Endothelial cell of umbilical vein (primary cell): ENCODE measurements around the gene GUCY1A1.

Experiments used
- EZH2 ChIP-seq: IDR thresholded peaks from 2 replicates; pipeline ENCODE4 v1.6.1; 2012; ENCODE audit warnings: borderline replicate concordance, low read depth, mild to moderate bottlenecking, moderate library complexity, low read length, inconsistent platforms; ENCODE audit not compliant: severe bottlenecking
- FOS ChIP-seq: IDR thresholded peaks from 2 replicates; pipeline ENCODE4 v1.6.1; 2011; ENCODE audit warnings: mild to moderate bottlenecking, low read length, moderate library complexity, borderline replicate concordance; ENCODE audit not compliant: insufficient read depth
- GATA2 ChIP-seq: IDR thresholded peaks from 2 replicates; pipeline ENCODE4 v1.7.0; 2011; ENCODE audit warnings: low read depth, mild to moderate bottlenecking, moderate library complexity, mixed read lengths, low read length; ENCODE audit not compliant: insufficient read length, insufficient read depth
- JUN ChIP-seq: IDR thresholded peaks from 2 replicates; pipeline ENCODE4 v1.6.1; 2011; ENCODE audit warnings: borderline replicate concordance, low read depth; ENCODE audit not compliant: insufficient read length, insufficient read depth
- MYC ChIP-seq: IDR thresholded peaks from one replicate; pipeline ENCODE4 v1.6.1; 2011; ENCODE audit warnings: mild to moderate bottlenecking, low read depth, low read length
- POLR2A ChIP-seq: IDR thresholded peaks from 2 replicates; pipeline ENCODE4 v1.6.1; 2012; ENCODE audit warnings: low read depth, mild to moderate bottlenecking, control low read depth, low read length
- POLR2AphosphoS5 ChIP-seq: IDR thresholded peaks from 2 replicates; pipeline ENCODE4 v1.6.1; 2012; ENCODE audit warnings: low read depth, mild to moderate bottlenecking, control low read depth, low read length, moderate library complexity; ENCODE audit not compliant: insufficient read depth
- TF ChIP-seq, protein P1 (sequence below), 2 donors: IDR thresholded peaks; 1 replicate in 1 of 2; 2 replicates in 1 of 2; pipeline ENCODE4 v1.5.1; 2011; ENCODE audit warnings: low read length in 2 of 2, mild to moderate bottlenecking in 2 of 2, moderate library complexity in 2 of 2, control low read depth in 1 of 2, inconsistent platforms in 1 of 2, low read depth in 1 of 2; ENCODE audit not compliant: insufficient read depth in 1 of 2; ENCODE audit errors: extremely low read depth in 1 of 2
- TF ChIP-seq, protein P2 (sequence below): IDR thresholded peaks from 2 replicates; pipeline ENCODE4 v1.6.1; 2011; ENCODE audit not compliant: insufficient read depth, insufficient read length

GRCh38 chr4:155713911-155714310 is 47.3 kb downstream of the GUCY1A1 start:
- TF ChIP-seq FOS, result no peak
- TF ChIP-seq, protein P1, sequence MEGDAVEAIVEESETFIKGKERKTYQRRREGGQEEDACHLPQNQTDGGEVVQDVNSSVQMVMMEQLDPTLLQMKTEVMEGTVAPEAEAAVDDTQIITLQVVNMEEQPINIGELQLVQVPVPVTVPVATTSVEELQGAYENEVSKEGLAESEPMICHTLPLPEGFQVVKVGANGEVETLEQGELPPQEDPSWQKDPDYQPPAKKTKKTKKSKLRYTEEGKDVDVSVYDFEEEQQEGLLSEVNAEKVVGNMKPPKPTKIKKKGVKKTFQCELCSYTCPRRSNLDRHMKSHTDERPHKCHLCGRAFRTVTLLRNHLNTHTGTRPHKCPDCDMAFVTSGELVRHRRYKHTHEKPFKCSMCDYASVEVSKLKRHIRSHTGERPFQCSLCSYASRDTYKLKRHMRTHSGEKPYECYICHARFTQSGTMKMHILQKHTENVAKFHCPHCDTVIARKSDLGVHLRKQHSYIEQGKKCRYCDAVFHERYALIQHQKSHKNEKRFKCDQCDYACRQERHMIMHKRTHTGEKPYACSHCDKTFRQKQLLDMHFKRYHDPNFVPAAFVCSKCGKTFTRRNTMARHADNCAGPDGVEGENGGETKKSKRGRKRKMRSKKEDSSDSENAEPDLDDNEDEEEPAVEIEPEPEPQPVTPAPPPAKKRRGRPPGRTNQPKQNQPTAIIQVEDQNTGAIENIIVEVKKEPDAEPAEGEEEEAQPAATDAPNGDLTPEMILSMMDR (IDR thresholded peaks at IDR 0.05; ENCODE audit: extremely low read depth in 1 of 2, insufficient read depth in 1 of 2, low read depth in 1 of 2, low read length in 2 of 2), result no peak
- TF ChIP-seq, protein P2, sequence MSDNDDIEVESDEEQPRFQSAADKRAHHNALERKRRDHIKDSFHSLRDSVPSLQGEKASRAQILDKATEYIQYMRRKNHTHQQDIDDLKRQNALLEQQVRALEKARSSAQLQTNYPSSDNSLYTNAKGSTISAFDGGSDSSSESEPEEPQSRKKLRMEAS, result no peak
- TF ChIP-seq EZH2, result no peak
- no peak for TF ChIP-seq POLR2A
- no peak for TF ChIP-seq POLR2AphosphoS5
- TF ChIP-seq JUN, result no peak
- TF ChIP-seq MYC, result no peak
- TF ChIP-seq GATA2, result no peak
